HepG2 (cell line): Measurements from ENCODE around the gene PPM1F. TPM values are rescaled to one million over a fixed set of nuclear protein-coding genes. Genes with fewer than 3 reads are reported as not detected.

ENCODE experiments used
- ATAC-seq: fragments of 200-7000 bp; cut with Tn5 transposase; 3 replicates; pipeline ENCODE4 v1.9.1; 2020; ENCODE audit warnings: mild to moderate bottlenecking, moderate library complexity
- BruUV-seq: library from RNA; stranded (reverse); fragments of 400-500 nt; replicated peaks from 2 replicates; lab custom pipeline; 2021; lab: Mats Ljungman, UMichigan
- CTCF ChIA-PET: fragments of 300-600 bp; formaldehyde crosslinking; extraction: SDS; loops from one replicate; lab custom pipeline; 2021; ENCODE audit warnings: low total read pairs, inconsistent platforms, low intra/inter-chr PET ratio; lab: Yijun Ruan, JAX
- POLR2A ChIA-PET: fragments of 350-600 bp; sonication (Branson Sonifier 250); formaldehyde crosslinking; loops from one replicate; lab custom pipeline; 2020; ENCODE audit warnings: antibody characterized with exemption, inconsistent platforms; lab: Yijun Ruan, JAX
- DNase-seq: peaks from one replicate; pipeline ENCODE4 v3.0.0-alpha.2; 2015; ENCODE audit warnings: low spot score
- FAIRE-seq: peaks from 3 replicates; lab custom pipeline; 2011; peaks lifted over from hg19 to GRCh38; lab: Jason Lieb, UNC
- H2AFZ ChIP-seq: one replicate; pipeline ENCODE4 v1.6.1; 2011; ENCODE audit warnings: low read length, inconsistent platforms
- H3K27ac ChIP-seq: fragments of 300-600 bp; 3 replicates; pipeline ENCODE4 v1.8.0; 2011; ENCODE audit warnings: mixed run types, mild to moderate bottlenecking, mixed read lengths, low read length, inconsistent platforms; ENCODE audit not compliant: insufficient read depth; ENCODE audit errors: extremely low read length
- H3K27me3 ChIP-seq, 2 experiments: fragments of 200-600 bp in 1 of 2; 2 replicates in 1 of 2; 3 replicates in 1 of 2; pipeline versions ENCODE4 v1.6.0 to v1.8.0; 2011; ENCODE audit warnings: low read length in 2 of 2, mild to moderate bottlenecking in 2 of 2, moderate library complexity in 2 of 2, inconsistent platforms in 1 of 2; ENCODE audit not compliant: insufficient read depth in 2 of 2, control insufficient read depth in 1 of 2
- H3K36me3 ChIP-seq, 2 experiments: fragments of 200-600 bp in 1 of 2; replicated peaks in 1 of 2; 2 replicates in 1 of 2; 3 replicates in 1 of 2; pipeline versions ENCODE4 v1.5.1 to v1.8.0; 2011; ENCODE audit warnings: low read length in 2 of 2, inconsistent platforms in 1 of 2; ENCODE audit not compliant: insufficient read depth in 2 of 2, control insufficient read depth in 1 of 2
- H3K4me1 ChIP-seq: 2 replicates; pipeline ENCODE4 v1.5.1; 2012; ENCODE audit warnings: low read length, inconsistent platforms; ENCODE audit not compliant: insufficient read depth
- H3K4me2 ChIP-seq: 2 replicates; pipeline ENCODE4 v1.6.0; 2011; ENCODE audit warnings: low read depth, low read length, inconsistent platforms
- H3K4me3 ChIP-seq, 3 experiments: fragments of 200-600 bp in 1 of 3; sonication (generic), shearing (Covaris generic) in 1 of 3; replicated peaks in 1 of 3; 2 replicates each; pipeline ENCODE4 v1.5.1; 2011 to 2016; ENCODE audit warnings: low read length in 3 of 3, inconsistent platforms in 2 of 3, low read depth in 2 of 3, mild to moderate bottlenecking in 2 of 3, control low read depth in 1 of 3, mixed read lengths in 1 of 3; ENCODE audit not compliant: insufficient read depth in 1 of 3
- H3K79me2 ChIP-seq: one replicate; pipeline ENCODE4 v1.6.1; 2011; ENCODE audit warnings: low read length, inconsistent platforms; ENCODE audit not compliant: insufficient read depth
- H3K9ac ChIP-seq: 2 replicates; pipeline ENCODE4 v1.6.0; 2011; ENCODE audit warnings: mild to moderate bottlenecking, low read depth, low read length, inconsistent platforms; ENCODE audit not compliant: insufficient read depth
- H3K9me3 ChIP-seq: 2 replicates; pipeline ENCODE4 v1.5.1; 2012; ENCODE audit warnings: mild to moderate bottlenecking, low read length
- H4K20me1 ChIP-seq: 2 replicates; pipeline ENCODE4 v1.6.0; 2011; ENCODE audit warnings: inconsistent platforms, mild to moderate bottlenecking, low read length, moderate library complexity; ENCODE audit not compliant: insufficient read depth
- ARNT2 ChIP-seq: sonication (generic); formaldehyde crosslinking; IDR thresholded peaks from 2 replicates; pipeline ENCODE4 v1.8.0; 2022; ENCODE audit warnings: mild to moderate bottlenecking, low read depth, missing genetic modification reagents, moderate library complexity
- ARNTL ChIP-seq: sonication (generic); formaldehyde crosslinking; IDR thresholded peaks from 2 replicates; pipeline ENCODE4 v1.4.0; 2020; ENCODE audit warnings: mild to moderate bottlenecking, missing genetic modification reagents
- MBNL3 ChIP-seq: fragments of 250-450 bp; sonication (Bioruptor Pico); conservative IDR thresholded peaks from 2 replicates; pipeline ENCODE4 v1.8.0; 2022; ENCODE audit warnings: mild to moderate bottlenecking, inconsistent platforms
- NFE2 ChIP-seq: sonication (generic); formaldehyde crosslinking; IDR thresholded peaks from 2 replicates; pipeline ENCODE4 v1.4.0; 2020; ENCODE audit warnings: missing genetic modification reagents
- NKX3-1 ChIP-seq: sonication (generic); formaldehyde crosslinking; IDR thresholded peaks from 2 replicates; pipeline ENCODE4 v1.5.0; 2020; ENCODE audit warnings: missing genetic modification reagents
- ZBTB38 ChIP-seq: sonication (generic); formaldehyde crosslinking; IDR thresholded peaks from 2 replicates; pipeline ENCODE4 v1.5.1; 2020; ENCODE audit warnings: mild to moderate bottlenecking, missing genetic modification reagents
- ZNF24 ChIP-seq: fragments of 450-650 bp; IDR thresholded peaks from 2 replicates; pipeline ENCODE4 v1.6.1; 2017; ENCODE audit warnings: antibody characterized with exemption, mild to moderate bottlenecking
- ZNF296 ChIP-seq: sonication (generic); formaldehyde crosslinking; conservative IDR thresholded peaks from 2 replicates; pipeline ENCODE4 v1.5.0; 2020; ENCODE audit warnings: mild to moderate bottlenecking, missing genetic modification reagents
- ZNF33A ChIP-seq: sonication (generic); formaldehyde crosslinking; IDR thresholded peaks from 2 replicates; pipeline ENCODE4 v1.5.1; 2020; ENCODE audit warnings: missing genetic modification reagents, mild to moderate bottlenecking, moderate library complexity, borderline replicate concordance
- ZNF619 ChIP-seq: sonication (generic); formaldehyde crosslinking; IDR thresholded peaks from 2 replicates; pipeline ENCODE4 v1.4.0; 2020; ENCODE audit warnings: mild to moderate bottlenecking, missing genetic modification reagents
- ZNF678 ChIP-seq: sonication (generic); formaldehyde crosslinking; IDR thresholded peaks from 2 replicates; pipeline ENCODE4 v1.4.0; 2020; ENCODE audit warnings: mild to moderate bottlenecking, missing genetic modification reagents
- ZNF776 ChIP-seq: sonication (generic); formaldehyde crosslinking; IDR thresholded peaks from 2 replicates; pipeline ENCODE4 v1.4.0; 2020; ENCODE audit warnings: mild to moderate bottlenecking, missing genetic modification reagents
- WGBS: methylation state at CpG from one replicate; pipeline ENCODE4 v1.1.6; 2017; ENCODE audit warnings: low lambda C conversion rate; 5-methylcytosine and 5-hydroxymethylcytosine counted together
- in situ Hi-C: cut with HindIII; loops from 2 replicates; pipeline ENCODE4 v1.10.0; 2017; ENCODE audit warnings: low pct_unique_long_range_greater_than_20kb; ENCODE audit not compliant: extremely low pct_ligation_motif_present
- intact Hi-C: fragments of 100-400 bp; cut with micrococcal nuclease; formaldehyde crosslinking; loops from one replicate; pipeline ENCODE4 v1.10.0; 2022; ENCODE audit not compliant: unreplicated experiment
- polyA plus RNA-seq, 8 experiments: library from polyadenylated mRNA; depleted of rRNA in 3 of 8; stranded (reverse) in 7 of 8; unstranded in 1 of 8; fragments of >200 nt; fragmentation: Illumina TruSeq in 4 of 8; extraction: Trizol in 4 of 8; gene quantifications; 2 replicates each; pipeline versions ENCODE4 v1.2.1 to v1.2.3, GENCODE V29; 2011 to 2016; ENCODE audit warnings: low read depth in 4 of 8, missing spikeins in 1 of 8, mixed read lengths in 1 of 8; ENCODE audit not compliant: insufficient read depth in 1 of 8
- total RNA-seq, 5 experiments: library from RNA; depleted of rRNA; stranded (reverse); fragments of >200 nt; fragmentation: Illumina TruSeq; extraction: Trizol; gene quantifications; 2 replicates each; pipeline ENCODE4 v1.2.3, GENCODE V29; 2016; ENCODE audit warnings: low read depth in 1 of 5
- TF ChIP-seq, protein P1 (sequence below): sonication (generic); formaldehyde crosslinking; IDR thresholded peaks from 2 replicates; pipeline ENCODE4 v1.5.0; 2020; ENCODE audit warnings: mild to moderate bottlenecking, missing genetic modification reagents

Gene PPM1F
- total and polyA plus RNA-seq, 2 of the 13 experiments (the other 11 are each of a cell fraction or from before 2014, with no cell fraction given): 11.0 to 19.6 TPM

DNA sequence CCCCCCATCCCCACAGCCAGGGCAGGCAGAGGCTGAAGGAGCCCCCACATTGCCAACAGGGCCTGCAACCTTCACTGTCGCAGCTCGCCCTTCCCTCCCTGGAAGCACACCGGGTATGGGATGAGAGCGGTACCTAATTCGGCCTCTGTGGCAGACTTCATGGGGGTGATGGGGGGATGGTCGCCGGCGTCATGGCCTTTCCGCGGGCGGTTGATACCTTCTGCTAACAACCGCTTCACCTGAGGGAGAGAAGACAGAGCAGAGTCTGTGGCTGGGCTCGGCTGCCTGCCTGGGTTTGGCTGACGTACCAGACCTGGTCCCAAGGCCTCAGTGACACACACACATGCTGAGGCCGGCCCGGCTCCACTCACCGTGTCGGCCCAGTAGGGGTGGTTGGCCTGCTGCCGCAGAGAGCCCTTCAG, 11.2 kb upstream of the PPM1F start:
- no peak overlapping the region for H3K9ac ChIP-seq
- DNase-seq (no peak), ATAC-seq (no peak), FAIRE-seq (no peak)
- no peak overlapping the region for H3K4me3 ChIP-seq
- no peaks in the 10 kb centered on the region for H4K20me1 ChIP-seq
- in situ Hi-C loops: no loop called here
- TF ChIP-seq NKX3-1: no peak
- TF ChIP-seq ZBTB38 (CRISPR knock-in tag): no peak
- no peak for TF ChIP-seq ZNF33A (CRISPR knock-in tag)
- TF ChIP-seq MBNL3 (CRISPR knock-in tag): no peak
- no peak for TF ChIP-seq ARNT2 (CRISPR knock-in tag)
- no peak for TF ChIP-seq ZNF619 (CRISPR knock-in tag)
- TF ChIP-seq ZNF24: no peak
- no peak for TF ChIP-seq ARNTL (CRISPR knock-in tag)
- no peak for TF ChIP-seq NFE2 (CRISPR knock-in tag)
- no peak for TF ChIP-seq ZNF678 (CRISPR knock-in tag)
- TF ChIP-seq ZNF776 (CRISPR knock-in tag): no peak
- TF ChIP-seq, protein P1, sequence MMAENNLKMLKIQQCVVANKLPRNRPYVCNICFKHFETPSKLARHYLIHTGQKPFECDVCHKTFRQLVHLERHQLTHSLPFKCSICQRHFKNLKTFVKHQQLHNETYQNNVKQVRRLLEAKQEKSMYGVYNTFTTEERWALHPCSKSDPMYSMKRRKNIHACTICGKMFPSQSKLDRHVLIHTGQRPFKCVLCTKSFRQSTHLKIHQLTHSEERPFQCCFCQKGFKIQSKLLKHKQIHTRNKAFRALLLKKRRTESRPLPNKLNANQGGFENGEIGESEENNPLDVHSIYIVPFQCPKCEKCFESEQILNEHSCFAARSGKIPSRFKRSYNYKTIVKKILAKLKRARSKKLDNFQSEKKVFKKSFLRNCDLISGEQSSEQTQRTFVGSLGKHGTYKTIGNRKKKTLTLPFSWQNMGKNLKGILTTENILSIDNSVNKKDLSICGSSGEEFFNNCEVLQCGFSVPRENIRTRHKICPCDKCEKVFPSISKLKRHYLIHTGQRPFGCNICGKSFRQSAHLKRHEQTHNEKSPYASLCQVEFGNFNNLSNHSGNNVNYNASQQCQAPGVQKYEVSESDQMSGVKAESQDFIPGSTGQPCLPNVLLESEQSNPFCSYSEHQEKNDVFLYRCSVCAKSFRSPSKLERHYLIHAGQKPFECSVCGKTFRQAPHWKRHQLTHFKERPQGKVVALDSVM: no peak
- no peak for TF ChIP-seq ZNF296 (CRISPR knock-in tag)
- H3K27ac ChIP-seq: no peak overlapping the region
- H3K36me3 ChIP-seq: peaks cover 22 to 70% of the 10 kb centered on the region in 2 experiments
- H3K79me2 ChIP-seq: no peaks in the 10 kb centered on the region
- no peaks in the 10 kb centered on the region for H3K9me3 ChIP-seq
- no peaks in the 10 kb centered on the region for H3K27me3 ChIP-seq
- H2AFZ ChIP-seq: no peak overlapping the region
- BruUV-seq: no TSS peak
- CTCF ChIA-PET: no interaction called here
- H3K4me1 ChIP-seq: no peaks in the 10 kb centered on the region
- intact Hi-C loops: no loop called here
- no peak overlapping the region for H3K4me2 ChIP-seq
- POLR2A ChIA-PET: no interaction called here
- WGBS: 98% methylated on average over 15 of the region's 19 CpGs
